ENCODE results near the gene PIP4K2A. TPM values are rescaled to one million over a fixed set of nuclear protein-coding genes. Genes with fewer than 3 reads are reported as not detected.
"Not testable (repeated sequence)": the region's sequence is repeated elsewhere in the genome, so short reads cannot be mapped to it uniquely, and the experiment has no call there.

PIP4K2A gene
- total and polyA plus RNA-seq, 2 of the 8 experiments (the other 6 are each of a cell fraction or from before 2014, with no cell fraction given), result 19.0 to 60.9 TPM

- 0 out of 2 replicates have a peak overlapping the region, but pooled peaks have one; percentile 18 for H2BK15ac ChIP-seq (ENCODE audit: low read length)
- H3K9me3 ChIP-seq (ENCODE audit: insufficient read depth in 2 of 2, low read depth in 1 of 2, low read length in 1 of 2); H3K27ac ChIP-seq (ENCODE audit: low read depth, low read length); FAIRE-seq; H4K20me1 ChIP-seq (replicated peaks in 1 of 2; ENCODE audit: control insufficient read depth in 1 of 2, insufficient read depth in 2 of 2, low read length in 2 of 2); H4K5ac ChIP-seq (ENCODE audit: insufficient read length, low read depth, low read length); H3K14ac ChIP-seq (ENCODE audit: insufficient read length); POLR2A ChIA-PET (ENCODE audit: partially characterized antibody); H3K79me1 ChIP-seq (ENCODE audit: low read depth, low read length); H4K91ac ChIP-seq (replicated peaks; ENCODE audit: insufficient read length, low read length); H3K36me3 ChIP-seq (ENCODE audit: control insufficient read depth in 2 of 4, insufficient read depth in 4 of 4, low read length in 3 of 4); H3K4ac ChIP-seq (replicated peaks; ENCODE audit: insufficient read length, low read depth, low read length); H3K23me2 ChIP-seq (ENCODE audit: low read depth, low read length); DNase-seq (ENCODE audit: low read depth in 1 of 2, low spot score in 2 of 2); H3K18ac ChIP-seq (ENCODE audit: extremely low read depth, low read length); H2BK120ac ChIP-seq (replicated peaks; ENCODE audit: low read depth, low read length); H2BK5ac ChIP-seq (ENCODE audit: low read depth, low read length); H4K8ac ChIP-seq (ENCODE audit: extremely low read depth, insufficient read depth, low read length); H3K23ac ChIP-seq (ENCODE audit: insufficient read length); H2BK20ac ChIP-seq (ENCODE audit: low read length); H3K27me3 ChIP-seq (replicated peaks in 1 of 4; ENCODE audit: control insufficient read depth in 3 of 4, extremely low read depth in 1 of 4, insufficient read depth in 3 of 4, low read length in 3 of 4); H3K79me2 ChIP-seq (ENCODE audit: control insufficient read depth in 1 of 2, insufficient read depth in 2 of 2, low read length in 2 of 2); H3K4me1 ChIP-seq (replicated peaks in 1 of 4; ENCODE audit: control insufficient read depth in 3 of 4, insufficient read depth in 4 of 4, low read length in 3 of 4); H2AK5ac ChIP-seq (ENCODE audit: low read depth, low read length); H3K56ac ChIP-seq (replicated peaks; ENCODE audit: insufficient read length, low read depth, low read length): not testable (repeated sequence)
- H2BK12ac ChIP-seq (ENCODE audit: low read depth, low read length), result peak overlapping the region; percentile 71
- 94% methylated on average over 3 of the region's 3 CpGs; no CpG with 5 or more reads in 1 of the 2 experiments for WGBS, 2 experiments (ENCODE audit: extremely low coverage in 1 of 2, insufficient coverage in 1 of 2, insufficient read length in 1 of 2, insufficient replicate concordance in 2 of 2, low coverage in 1 of 2, low lambda C conversion rate in 2 of 2, missing lambda C conversion rate in 1 of 2)
- H3K9ac ChIP-seq (replicated peaks in 1 of 4; ENCODE audit: extremely low read depth in 1 of 4, low read depth in 3 of 4, low read length in 3 of 4), result peak overlapping the region in 1 of 4 experiments; percentile 23; a peak in 1 of 7 replicates
- peak overlapping the region; percentile 23; the same call in 1 of the 2 replicates for H2AFZ ChIP-seq (ENCODE audit: low read length)
- 0 out of 8 replicates have a peak overlapping the region, but pooled peaks of 1 of the 4 experiments have one; percentile 3 for H3K4me3 ChIP-seq (ENCODE audit: extremely low read depth in 1 of 4, insufficient read depth in 2 of 4, low read depth in 3 of 4, low read length in 4 of 4)
- peak overlapping the region; percentile 44 to 70 for H3K4me2 ChIP-seq (ENCODE audit: insufficient read depth in 1 of 2, low read depth in 2 of 2, low read length in 2 of 2)
- CTCF ChIA-PET (ENCODE audit: partially characterized antibody), result interaction anchor here (0.9 to 1.3 kb wide), 2 partner anchors 18 to 169 kb away, joined by 3 to 5 read pairs; partner anchors contain the start of gene SPAG6
Measured at GRCh38 chr10:22514414-22514758, 200.0 kb downstream of the PIP4K2A start.

Measured in H1 (cell line).